PC-3 (cell line): Measurements from ENCODE around the gene PTHLH. TPM values are rescaled to one million over a fixed set of nuclear protein-coding genes. Genes with fewer than 3 reads are reported as not detected.

Experiments used
- ATAC-seq: fragments of 200-7000 bp; cut with Tn5 transposase; 2 replicates; pipeline ENCODE4 v1.9.1; 2020; ENCODE audit warnings: mild to moderate bottlenecking, moderate library complexity
- BruUV-seq: library from RNA; stranded (reverse); fragments of 400-500 nt; replicated peaks from 2 replicates; lab custom pipeline; 2021; lab: Mats Ljungman, UMichigan
- CTCF ChIA-PET: fragments of 300-600 bp; sonication (Branson Sonifier 250); formaldehyde crosslinking; loops from one replicate; lab custom pipeline; 2022; ENCODE audit warnings: antibody characterized with exemption; lab: Charles Lee
- POLR2A ChIA-PET: fragments of 300-600 bp; sonication (Branson Sonifier 250); formaldehyde crosslinking; loops from one replicate; lab custom pipeline; 2022; ENCODE audit warnings: antibody characterized with exemption; ENCODE audit not compliant: unreplicated experiment; lab: Charles Lee
- DNase-seq: peaks from one replicate; pipeline ENCODE4 v3.0.0-alpha.2; 2015
- H2AFZ ChIP-seq: fragments of 300-600 bp; sonication (generic); 2 replicates; pipeline ENCODE4 v1.6.0; 2016; ENCODE audit warnings: antibody characterized with exemption, low read length
- H3F3A ChIP-seq: fragments of 300-600 bp; sonication (generic); one replicate; pipeline ENCODE4 v1.6.0; 2017; ENCODE audit warnings: antibody characterized with exemption, low read length, control low read depth, mild to moderate bottlenecking; ENCODE audit not compliant: unreplicated experiment
- H3K27ac ChIP-seq: fragments of 300-600 bp; sonication (generic); 2 replicates; pipeline ENCODE4 v1.5.1; 2016; ENCODE audit warnings: mild to moderate bottlenecking, low read length
- H3K27me3 ChIP-seq: fragments of 300-600 bp; sonication (generic); 2 replicates; pipeline ENCODE4 v1.6.1; 2016; ENCODE audit warnings: low read length, mixed read lengths
- H3K36me3 ChIP-seq: fragments of 300-600 bp; sonication (generic); 2 replicates; pipeline ENCODE4 v1.6.1; 2016; ENCODE audit warnings: low read depth, mixed run types, low read length, mixed read lengths
- H3K4me1 ChIP-seq: fragments of 300-600 bp; sonication (generic); 2 replicates; pipeline ENCODE4 v1.5.1; 2016; ENCODE audit warnings: low read length; ENCODE audit not compliant: insufficient read depth
- H3K4me2 ChIP-seq: fragments of 300-600 bp; sonication (generic); 2 replicates; pipeline ENCODE4 v1.6.0; 2016; ENCODE audit warnings: low read length
- H3K4me3 ChIP-seq: fragments of 300-600 bp; sonication (generic); 2 replicates; pipeline ENCODE4 v1.5.1; 2016; ENCODE audit warnings: mild to moderate bottlenecking, low read length, mixed read lengths
- H3K79me2 ChIP-seq: fragments of 300-600 bp; sonication (generic); 2 replicates; pipeline ENCODE4 v1.6.1; 2017; ENCODE audit warnings: low read length, mixed read lengths
- H3K9ac ChIP-seq: fragments of 300-600 bp; sonication (generic); 2 replicates; pipeline ENCODE4 v1.6.0; 2016; ENCODE audit warnings: mild to moderate bottlenecking, low read length
- H3K9me2 ChIP-seq: fragments of 300-600 bp; sonication (generic); replicated peaks from 2 replicates; pipeline ENCODE4 v1.6.1; 2016; ENCODE audit warnings: mixed run types, low read length, mixed read lengths
- H3K9me3 ChIP-seq: fragments of 300-600 bp; sonication (generic); 2 replicates; pipeline ENCODE4 v1.6.1; 2016; ENCODE audit warnings: low read length, mixed read lengths
- H4K20me1 ChIP-seq: fragments of 300-600 bp; sonication (generic); 2 replicates; pipeline ENCODE4 v1.6.1; 2016; ENCODE audit warnings: low read length, mixed read lengths
- EZH2 ChIP-seq: fragments of 300-600 bp; sonication (generic); IDR thresholded peaks from one replicate; pipeline ENCODE4 v1.6.1; 2017; ENCODE audit warnings: antibody characterized with exemption, mild to moderate bottlenecking, low read length; ENCODE audit not compliant: unreplicated experiment
- EZH2phosphoT487 ChIP-seq: fragments of 300-600 bp; sonication (generic); IDR thresholded peaks from 2 replicates; pipeline ENCODE4 v1.6.1; 2018; ENCODE audit warnings: mild to moderate bottlenecking, antibody characterized with exemption, low read length, borderline replicate concordance
- intact Hi-C: fragments of 100-400 bp; cut with micrococcal nuclease; formaldehyde crosslinking; loops from 2 replicates; pipeline ENCODE4 v1.9.0; 2023
- total RNA-seq: library from RNA; depleted of rRNA; stranded (reverse); fragments of >200 nt; gene quantifications from 2 replicates; pipeline ENCODE4 v1.2.3, GENCODE V29; 2014
- TF ChIP-seq, protein P1 (sequence below): fragments of 300-600 bp; sonication (generic); conservative IDR thresholded peaks from 2 replicates; pipeline ENCODE4 v1.5.1; 2017; ENCODE audit warnings: antibody characterized with exemption, low read depth, mild to moderate bottlenecking, low read length

Gene PTHLH
- total RNA-seq, 1 experiment from 2014 or later = 383 TPM

DNA sequence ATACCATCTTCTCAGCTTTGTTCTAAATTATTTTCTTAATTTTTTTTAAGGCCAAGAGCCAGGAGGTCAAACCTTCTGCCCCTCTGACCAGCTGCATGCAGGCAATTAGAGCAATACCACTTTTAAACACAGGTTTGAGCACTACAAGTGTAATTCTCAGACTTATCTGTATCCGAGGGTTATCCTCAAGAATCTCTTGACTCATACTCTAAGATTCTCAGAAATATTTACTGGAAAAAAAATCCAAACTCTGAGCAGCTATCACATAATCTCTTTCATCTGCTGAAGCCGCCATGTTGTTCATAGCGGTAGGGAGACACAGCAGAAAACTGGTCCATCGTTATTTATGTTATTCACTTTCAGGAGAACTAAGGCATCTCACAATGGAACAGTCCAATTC, 27.4 kb upstream of the PTHLH start:
- no peak for ATAC-seq
- CTCF ChIA-PET = no interaction called here
- POLR2A ChIA-PET = interaction anchor here (0.6 kb wide), 1 partner anchor 23 kb away, joined by 3 read pairs; no protein-coding TSS in a partner anchor
- BruUV-seq = no TSS peak
- Histone ChIP-seq H3K36me3 (no peaks in the 10 kb centered on the region), H3K27ac (no peak overlapping the region), H3K4me1 (peaks cover 4% of the 10 kb centered on the region; the same call in 1 of the 2 replicates), H4K20me1 (no peaks in the 10 kb centered on the region), H3K79me2 (no peaks in the 10 kb centered on the region), H3K9me3 (no peaks in the 10 kb centered on the region), H3K4me3 (no peak overlapping the region), H3K4me2 (no peak overlapping the region), H3K9ac (no peak overlapping the region), H3K27me3 (no peaks in the 10 kb centered on the region), H2AFZ (no peak overlapping the region), H3F3A (no peaks in the 10 kb centered on the region), H3K9me2 (no peaks in the 10 kb centered on the region)
- no peak for TF ChIP-seq EZH2phosphoT487
- no peak for TF ChIP-seq EZH2
- TF ChIP-seq, protein P1, sequence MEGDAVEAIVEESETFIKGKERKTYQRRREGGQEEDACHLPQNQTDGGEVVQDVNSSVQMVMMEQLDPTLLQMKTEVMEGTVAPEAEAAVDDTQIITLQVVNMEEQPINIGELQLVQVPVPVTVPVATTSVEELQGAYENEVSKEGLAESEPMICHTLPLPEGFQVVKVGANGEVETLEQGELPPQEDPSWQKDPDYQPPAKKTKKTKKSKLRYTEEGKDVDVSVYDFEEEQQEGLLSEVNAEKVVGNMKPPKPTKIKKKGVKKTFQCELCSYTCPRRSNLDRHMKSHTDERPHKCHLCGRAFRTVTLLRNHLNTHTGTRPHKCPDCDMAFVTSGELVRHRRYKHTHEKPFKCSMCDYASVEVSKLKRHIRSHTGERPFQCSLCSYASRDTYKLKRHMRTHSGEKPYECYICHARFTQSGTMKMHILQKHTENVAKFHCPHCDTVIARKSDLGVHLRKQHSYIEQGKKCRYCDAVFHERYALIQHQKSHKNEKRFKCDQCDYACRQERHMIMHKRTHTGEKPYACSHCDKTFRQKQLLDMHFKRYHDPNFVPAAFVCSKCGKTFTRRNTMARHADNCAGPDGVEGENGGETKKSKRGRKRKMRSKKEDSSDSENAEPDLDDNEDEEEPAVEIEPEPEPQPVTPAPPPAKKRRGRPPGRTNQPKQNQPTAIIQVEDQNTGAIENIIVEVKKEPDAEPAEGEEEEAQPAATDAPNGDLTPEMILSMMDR = no peak
- intact Hi-C loops = loop anchor here (2.0 kb wide), 1 partner anchor 15 kb away; no protein-coding TSS in a partner anchor
- no peak for DNase-seq

GRCh38 chr12:27999521-27999920, 27.0 kb upstream of the PTHLH start:
- peak; percentile 49 for ATAC-seq

More at GRCh38 chr12:27999521-27999920, 27.0 kb upstream of the PTHLH start:
- Histone ChIP-seq H3K27me3 (no peaks in the 10 kb centered on the region), H4K20me1 (no peaks in the 10 kb centered on the region), H3K4me1 (peaks cover 4% of the 10 kb centered on the region; the same call in 1 of the 2 replicates), H3K36me3 (no peaks in the 10 kb centered on the region), H3K79me2 (no peaks in the 10 kb centered on the region), H3K9ac (no peak overlapping the region), H3K4me3 (no peak overlapping the region), H3K27ac (no peak overlapping the region), H3K4me2 (no peak overlapping the region), H3F3A (no peaks in the 10 kb centered on the region), H3K9me3 (no peaks in the 10 kb centered on the region), H3K9me2 (no peaks in the 10 kb centered on the region), H2AFZ (no peak overlapping the region)
- TF ChIP-seq EZH2 (no peak), EZH2phosphoT487 (no peak)
- TF ChIP-seq, protein P1 = no peak
- peak; percentile 70 for DNase-seq
- no TSS peak for BruUV-seq
- intact Hi-C loops = loop anchor here (2.0 kb wide), 1 partner anchor 15 kb away; no protein-coding TSS in a partner anchor
- ChIA-PET CTCF (no interaction called here), POLR2A (no interaction called here)
